HEK293 (cell line): Measurements from ENCODE around the gene FOXP1.

Experiments used
- BCL11B ChIP-seq: fragments of 450-650 bp; formaldehyde crosslinking; IDR thresholded peaks from 2 replicates; pipeline ENCODE4 v1.5.1; 2016; ENCODE audit warnings: low read depth, missing biosample characterization, missing genetic modification characterization
- CTCF ChIP-seq: fragments of 450-650 bp; formaldehyde crosslinking; IDR thresholded peaks from 2 replicates; pipeline ENCODE4 v1.5.1; 2016; ENCODE audit warnings: missing biosample characterization, missing genetic modification characterization
- GFI1B ChIP-seq: fragments of 450-650 bp; formaldehyde crosslinking; IDR thresholded peaks from 2 replicates; pipeline ENCODE4 v1.5.1; 2016; ENCODE audit warnings: missing biosample characterization, missing genetic modification characterization
- GLI2 ChIP-seq: fragments of 450-650 bp; formaldehyde crosslinking; IDR thresholded peaks from 2 replicates; pipeline ENCODE4; 2017; ENCODE audit warnings: missing biosample characterization, missing genetic modification characterization, low read depth, borderline replicate concordance
- KLF1 ChIP-seq: fragments of 450-650 bp; formaldehyde crosslinking; IDR thresholded peaks from 2 replicates; pipeline ENCODE4 v1.5.1; 2016; ENCODE audit warnings: missing biosample characterization, missing genetic modification characterization
- KLF10 ChIP-seq: fragments of 450-650 bp; IDR thresholded peaks from 2 replicates; pipeline ENCODE4 v1.5.1; 2018; ENCODE audit warnings: missing biosample characterization, mild to moderate bottlenecking, missing genetic modification characterization
- KLF8 ChIP-seq: fragments of 450-650 bp; formaldehyde crosslinking; IDR thresholded peaks from 2 replicates; pipeline ENCODE4 v1.5.1; 2016; ENCODE audit warnings: missing biosample characterization, missing genetic modification characterization
- KLF9 ChIP-seq: fragments of 450-650 bp; formaldehyde crosslinking; IDR thresholded peaks from 2 replicates; pipeline ENCODE4 v1.5.1; 2016; ENCODE audit warnings: missing biosample characterization, missing genetic modification characterization, low read depth
- OVOL3 ChIP-seq: fragments of 450-650 bp; formaldehyde crosslinking; IDR thresholded peaks from 2 replicates; pipeline ENCODE4 v1.5.1; 2016; ENCODE audit warnings: missing biosample characterization, missing genetic modification characterization
- SALL2 ChIP-seq: fragments of 450-650 bp; formaldehyde crosslinking; IDR thresholded peaks from 2 replicates; pipeline ENCODE4 v1.5.0; 2017; ENCODE audit warnings: missing biosample characterization, mild to moderate bottlenecking, missing genetic modification characterization, borderline replicate concordance
- SCRT2 ChIP-seq: fragments of 450-650 bp; formaldehyde crosslinking; IDR thresholded peaks from 2 replicates; pipeline ENCODE4 v1.5.1; 2016; ENCODE audit warnings: missing biosample characterization, missing genetic modification characterization
- TRIM28 ChIP-seq: IDR thresholded peaks from 2 replicates; pipeline ENCODE4 v1.6.1; 2011; ENCODE audit warnings: low read length, control low read depth, borderline replicate concordance
- YY1 ChIP-seq: fragments of 450-650 bp; formaldehyde crosslinking; IDR thresholded peaks from 2 replicates; pipeline ENCODE4 v1.5.1; 2018; ENCODE audit warnings: missing biosample characterization, missing genetic modification characterization
- ZBTB48 ChIP-seq: fragments of 450-650 bp; formaldehyde crosslinking; IDR thresholded peaks from 2 replicates; pipeline ENCODE4 v1.5.1; 2016; ENCODE audit warnings: missing biosample characterization, missing genetic modification characterization
- ZFHX2 ChIP-seq: fragments of 450-650 bp; formaldehyde crosslinking; conservative IDR thresholded peaks from 2 replicates; pipeline ENCODE4 v1.5.1; 2016; ENCODE audit warnings: missing biosample characterization, missing genetic modification characterization
- ZFP3 ChIP-seq: fragments of 450-650 bp; formaldehyde crosslinking; IDR thresholded peaks from 2 replicates; pipeline ENCODE4 v1.5.1; 2016; ENCODE audit warnings: low read depth, missing biosample characterization, missing genetic modification characterization
- ZNF114 ChIP-seq: fragments of 450-650 bp; formaldehyde crosslinking; IDR thresholded peaks from 2 replicates; pipeline ENCODE4 v1.5.0; 2017; ENCODE audit warnings: missing biosample characterization, missing genetic modification characterization
- ZNF148 ChIP-seq: fragments of 450-650 bp; formaldehyde crosslinking; IDR thresholded peaks from 2 replicates; pipeline ENCODE4 v1.5.0; 2017; ENCODE audit warnings: missing biosample characterization, missing genetic modification characterization, borderline replicate concordance
- ZNF23 ChIP-seq: fragments of 450-650 bp; formaldehyde crosslinking; IDR thresholded peaks from 2 replicates; pipeline ENCODE4 v1.5.1; 2016; ENCODE audit warnings: missing biosample characterization, missing genetic modification characterization, borderline replicate concordance
- ZNF362 ChIP-seq: fragments of 450-650 bp; formaldehyde crosslinking; IDR thresholded peaks from 2 replicates; pipeline ENCODE4 v1.5.1; 2016; ENCODE audit warnings: missing biosample characterization, missing genetic modification characterization
- ZNF416 ChIP-seq: fragments of 450-650 bp; formaldehyde crosslinking; IDR thresholded peaks from 2 replicates; pipeline ENCODE4 v1.5.1; 2016; ENCODE audit warnings: missing biosample characterization, missing genetic modification characterization
- ZNF501 ChIP-seq: fragments of 450-650 bp; formaldehyde crosslinking; IDR thresholded peaks from 2 replicates; pipeline ENCODE4 v1.5.1; 2016; ENCODE audit warnings: missing biosample characterization, missing genetic modification characterization
- ZNF529 ChIP-seq: fragments of 450-650 bp; formaldehyde crosslinking; IDR thresholded peaks from 2 replicates; pipeline ENCODE4 v1.5.1; 2017; ENCODE audit warnings: missing genetic modification characterization, missing biosample characterization; ENCODE audit not compliant: insufficient replicate concordance
- ZNF544 ChIP-seq: fragments of 450-650 bp; formaldehyde crosslinking; IDR thresholded peaks from 2 replicates; pipeline ENCODE4 v1.5.0; 2017; ENCODE audit warnings: missing biosample characterization, missing genetic modification characterization
- ZNF548 ChIP-seq: fragments of 450-650 bp; formaldehyde crosslinking; IDR thresholded peaks from 2 replicates; pipeline ENCODE4 v1.5.1; 2016; ENCODE audit warnings: missing biosample characterization, missing genetic modification characterization
- ZNF555 ChIP-seq: fragments of 450-650 bp; formaldehyde crosslinking; conservative IDR thresholded peaks from 2 replicates; pipeline ENCODE4 v1.5.1; 2017; ENCODE audit warnings: missing biosample characterization, mild to moderate bottlenecking, missing genetic modification characterization, inconsistent platforms
- ZNF610 ChIP-seq: fragments of 450-650 bp; formaldehyde crosslinking; IDR thresholded peaks from 2 replicates; pipeline ENCODE4 v1.5.1; 2016; ENCODE audit warnings: missing biosample characterization, missing genetic modification characterization, borderline replicate concordance
- ZNF654 ChIP-seq: fragments of 450-650 bp; formaldehyde crosslinking; IDR thresholded peaks from 2 replicates; pipeline ENCODE4 v1.5.1; 2016; ENCODE audit warnings: low read depth, missing biosample characterization, missing genetic modification characterization
- ZNF664 ChIP-seq: fragments of 450-650 bp; formaldehyde crosslinking; IDR thresholded peaks from 2 replicates; pipeline ENCODE4 v1.5.1; 2016; ENCODE audit warnings: missing biosample characterization, missing genetic modification characterization
- ZNF692 ChIP-seq: fragments of 450-650 bp; formaldehyde crosslinking; IDR thresholded peaks from 2 replicates; pipeline ENCODE4 v1.5.1; 2016; ENCODE audit warnings: missing biosample characterization, missing genetic modification characterization

The FOXP1 gene

GRCh38 chr3:71069797-71070196 is 513.7 kb downstream of the FOXP1 start (continued):
- TF ChIP-seq ZNF548 (tag by site-specific recombination) (no peak), YY1 (no peak), ZBTB48 (tag by site-specific recombination) (peak; percentile 24; the same call in 1 of the 2 replicates), TRIM28 (no peak), KLF9 (peak; percentile 42; the same call in 1 of the 2 replicates), ZFHX2 (no peak), ZNF529 (tag by site-specific recombination) (no peak), BCL11B (tag by site-specific recombination) (no peak), KLF1 (tag by site-specific recombination) (0 out of 2 replicates have a peak, but pooled peaks have one; percentile 39), ZNF148 (no peak), GFI1B (tag by site-specific recombination) (no peak), SCRT2 (no peak), ZNF654 (peak; percentile 64), KLF8 (tag by site-specific recombination) (no peak), ZNF664 (no peak), ZNF610 (tag by site-specific recombination) (no peak), ZNF362 (tag by site-specific recombination) (no peak), ZNF544 (tag by site-specific recombination) (no peak), ZNF416 (tag by site-specific recombination) (no peak), ZNF555 (tag by site-specific recombination) (no peak), SALL2 (tag by site-specific recombination) (no peak), CTCF (tag by site-specific recombination) (peak; percentile 65; the same call in 1 of the 2 replicates), OVOL3 (no peak), GLI2 (tag by site-specific recombination) (no peak), ZNF114 (no peak), ZNF501 (no peak), ZFP3 (no peak), ZNF23 (tag by site-specific recombination) (no peak), ZNF692 (tag by site-specific recombination) (no peak), KLF10 (tag by site-specific recombination) (peak; percentile 88)
